Limb (tissue), 2 donors: ENCODE results near the gene IFRD1.
"Not testable (repeated sequence)": the region's sequence is repeated elsewhere in the genome, so short reads cannot be mapped to it uniquely, and the experiment has no call there.

Experiments
- DNase-seq, 2 donors: peaks; one replicate each; pipeline ENCODE4 v3.0.0-alpha.2; 2016; ENCODE audit errors: extremely low spot score in 2 of 2

Gene IFRD1

DNA sequence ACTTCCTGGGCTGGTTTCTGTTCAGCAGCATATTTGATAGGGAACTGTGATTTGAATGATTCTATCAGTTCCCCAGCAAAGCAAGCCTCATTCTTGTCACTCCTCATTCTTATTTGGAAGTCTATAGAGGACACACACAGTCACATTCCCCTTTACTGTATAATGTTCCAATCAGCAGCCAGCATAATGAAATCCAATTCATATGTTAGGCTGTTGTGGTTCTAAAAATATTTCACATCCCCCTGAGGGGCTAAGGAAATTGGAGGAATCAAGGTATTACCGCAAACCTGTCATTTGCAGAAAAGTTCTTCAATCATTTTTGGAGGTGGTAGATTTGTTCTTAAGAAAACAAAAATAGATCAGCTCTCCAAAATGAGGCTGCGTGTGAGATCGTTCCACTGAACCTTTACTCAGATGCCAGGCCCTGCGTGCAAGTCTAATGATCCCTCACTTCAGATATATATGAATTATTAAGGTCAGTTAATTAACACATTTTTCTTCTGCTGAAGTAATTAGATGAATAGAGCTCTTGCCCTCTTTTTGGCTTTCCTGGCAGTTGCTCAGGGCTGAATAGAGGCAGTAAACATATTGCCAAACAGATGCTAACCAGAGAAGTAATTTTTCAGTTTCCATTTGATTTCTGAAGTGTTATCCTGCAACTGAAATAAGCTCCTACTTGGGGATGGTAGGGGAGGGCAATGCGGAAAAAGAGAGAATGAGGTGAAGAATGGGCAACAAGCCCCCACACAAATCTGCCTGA lies 62.4 kb downstream of the IFRD1 start:
- no peak for DNase-seq

GRCh38 chr7:112515989-112516388 lies 65.7 kb downstream of the IFRD1 start:
- no peak for DNase-seq

GRCh38 chr7:112516418-112516817 lies 66.2 kb downstream of the IFRD1 start:
- not testable (repeated sequence) for DNase-seq

DNA sequence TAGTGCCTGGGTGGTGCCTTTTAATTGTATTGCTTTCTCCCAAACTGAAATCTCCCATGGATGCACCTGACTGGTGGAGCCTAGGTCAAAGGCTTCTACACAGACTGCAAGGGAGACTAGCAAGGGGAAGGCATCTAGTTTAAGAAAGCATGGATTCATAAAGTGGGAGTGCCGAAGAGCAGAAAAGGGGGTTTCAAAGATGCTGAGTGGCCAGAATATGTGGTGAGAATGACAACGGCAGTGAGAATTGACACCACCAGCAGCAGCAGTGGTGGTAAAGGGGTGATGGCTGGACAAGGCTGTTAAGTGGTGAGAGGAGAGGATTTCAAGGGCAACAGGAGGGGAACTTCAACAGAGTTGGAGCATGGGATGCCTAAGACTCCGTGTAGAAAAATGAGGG lies 67.2 kb downstream of the IFRD1 start:
- no peak for DNase-seq

GRCh38 chr7:112520787-112521186 lies 70.5 kb downstream of the IFRD1 start:
- DNase-seq, result no peak

- DNase-seq, result no peak
These were observed 71.7 kb downstream of the IFRD1 start for GRCh38 chr7:112521942-112522341.

DNA sequence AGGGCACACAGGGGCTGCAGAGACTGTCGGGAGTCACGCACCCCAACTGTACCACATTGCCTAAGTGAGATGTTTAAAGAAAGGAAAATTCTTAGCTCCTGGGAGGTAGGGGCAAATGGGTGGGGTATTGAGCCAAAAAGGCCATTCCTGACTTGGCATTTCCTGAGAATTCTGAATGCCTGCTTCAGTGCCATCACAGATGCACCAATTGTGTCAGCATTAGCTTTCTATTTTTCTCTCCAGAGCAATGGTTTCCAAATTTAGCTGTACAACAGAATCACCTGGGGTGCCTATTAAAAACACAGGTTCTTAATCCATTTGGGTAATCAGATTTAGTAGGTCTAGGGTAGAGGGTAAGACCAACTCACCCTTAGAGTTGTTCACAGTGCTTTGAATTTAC lies 73.6 kb downstream of the IFRD1 start:
- DNase-seq, result no peak
